ENCODE results near the gene CDH2.

CDH2 gene

DNA sequence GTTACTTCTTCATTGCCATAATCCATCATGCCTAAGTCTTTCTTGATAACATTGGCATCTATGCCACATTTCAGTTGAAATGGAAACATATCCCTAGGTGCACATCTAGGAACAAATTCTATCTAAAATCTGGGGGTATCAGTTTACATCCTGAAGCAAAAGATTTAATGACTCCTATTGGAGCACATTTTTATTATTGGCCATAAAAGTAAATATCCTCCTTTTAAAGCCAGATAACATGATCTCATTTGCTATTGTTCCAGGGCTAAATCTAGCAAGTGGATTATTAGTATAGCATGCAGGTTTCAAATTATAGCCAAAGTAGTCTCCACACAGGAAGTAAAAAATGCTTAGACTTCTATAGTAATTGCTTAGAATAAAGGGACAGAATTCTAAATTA, 193.2 kb downstream of the CDH2 start:
- TF ChIP-seq, protein P1, sequence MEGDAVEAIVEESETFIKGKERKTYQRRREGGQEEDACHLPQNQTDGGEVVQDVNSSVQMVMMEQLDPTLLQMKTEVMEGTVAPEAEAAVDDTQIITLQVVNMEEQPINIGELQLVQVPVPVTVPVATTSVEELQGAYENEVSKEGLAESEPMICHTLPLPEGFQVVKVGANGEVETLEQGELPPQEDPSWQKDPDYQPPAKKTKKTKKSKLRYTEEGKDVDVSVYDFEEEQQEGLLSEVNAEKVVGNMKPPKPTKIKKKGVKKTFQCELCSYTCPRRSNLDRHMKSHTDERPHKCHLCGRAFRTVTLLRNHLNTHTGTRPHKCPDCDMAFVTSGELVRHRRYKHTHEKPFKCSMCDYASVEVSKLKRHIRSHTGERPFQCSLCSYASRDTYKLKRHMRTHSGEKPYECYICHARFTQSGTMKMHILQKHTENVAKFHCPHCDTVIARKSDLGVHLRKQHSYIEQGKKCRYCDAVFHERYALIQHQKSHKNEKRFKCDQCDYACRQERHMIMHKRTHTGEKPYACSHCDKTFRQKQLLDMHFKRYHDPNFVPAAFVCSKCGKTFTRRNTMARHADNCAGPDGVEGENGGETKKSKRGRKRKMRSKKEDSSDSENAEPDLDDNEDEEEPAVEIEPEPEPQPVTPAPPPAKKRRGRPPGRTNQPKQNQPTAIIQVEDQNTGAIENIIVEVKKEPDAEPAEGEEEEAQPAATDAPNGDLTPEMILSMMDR (IDR thresholded peaks at IDR 0.05; ENCODE audit: control insufficient read depth, insufficient read depth, low read depth, low read length, missing control alignments), result no peak
- DNase-seq (ENCODE audit: low read depth), result no peak
- H3K4me3 ChIP-seq (ENCODE audit: control insufficient read depth, low read depth, low read length), result no peak overlapping the region

DNA sequence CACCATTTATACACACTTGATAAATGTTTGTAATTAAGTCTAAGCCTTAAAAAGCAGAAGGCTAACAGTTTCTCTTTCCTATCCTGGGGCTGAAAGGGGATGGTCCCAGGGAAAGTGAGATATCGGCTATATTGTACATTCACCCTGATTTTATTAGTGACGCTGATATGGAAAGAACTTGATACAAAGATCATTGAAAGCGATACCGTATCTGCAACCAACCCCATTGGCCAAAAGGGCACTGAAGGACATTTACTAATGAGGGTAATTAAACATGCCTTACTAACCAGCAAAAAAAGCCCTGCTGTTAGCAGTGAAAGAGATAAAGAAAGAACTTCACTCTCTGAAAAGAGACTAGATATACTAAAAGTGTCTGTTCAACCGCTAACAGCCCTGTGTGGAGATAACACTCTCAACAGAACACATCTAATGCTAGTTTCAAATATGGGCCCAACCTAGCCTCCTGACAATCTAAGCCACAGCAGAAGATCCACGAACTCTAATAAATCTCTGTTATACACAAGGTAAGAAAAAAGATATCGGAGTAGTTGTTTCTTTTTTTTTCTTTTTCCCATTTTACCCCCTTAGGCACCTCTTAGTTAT, 200.0 kb downstream of the CDH2 start:
- TF ChIP-seq, protein P1 (IDR thresholded peaks at IDR 0.05; ENCODE audit: control insufficient read depth, insufficient read depth, low read depth, low read length, missing control alignments), result no peak
- no peak for DNase-seq (ENCODE audit: low read depth)
- H3K4me3 ChIP-seq (ENCODE audit: control insufficient read depth, low read depth, low read length), result no peak overlapping the region

DNA sequence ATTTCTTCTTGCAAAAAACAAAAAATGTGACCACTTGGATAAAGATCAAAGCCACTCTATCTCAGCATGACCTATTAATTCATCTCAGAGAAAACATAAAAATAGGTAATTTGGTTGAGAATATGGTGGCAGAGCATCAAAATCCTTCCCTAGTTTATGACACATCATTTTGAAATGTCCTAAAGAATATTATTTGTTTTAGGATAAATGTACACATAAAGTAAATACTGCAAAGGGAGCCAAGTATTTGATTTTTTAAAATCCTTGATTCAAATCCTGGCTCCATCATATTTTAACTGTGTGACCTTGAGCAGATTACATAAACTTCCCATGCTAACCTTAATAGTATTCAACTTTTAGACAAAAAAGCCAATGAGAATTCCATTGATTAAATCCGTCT, 206.6 kb downstream of the CDH2 start:
- no peak overlapping the region for H3K4me3 ChIP-seq (ENCODE audit: control insufficient read depth, low read depth, low read length)
- TF ChIP-seq, protein P1 (IDR thresholded peaks at IDR 0.05; ENCODE audit: control insufficient read depth, insufficient read depth, low read depth, low read length, missing control alignments), result no peak
- DNase-seq (ENCODE audit: low read depth), result no peak

DNA sequence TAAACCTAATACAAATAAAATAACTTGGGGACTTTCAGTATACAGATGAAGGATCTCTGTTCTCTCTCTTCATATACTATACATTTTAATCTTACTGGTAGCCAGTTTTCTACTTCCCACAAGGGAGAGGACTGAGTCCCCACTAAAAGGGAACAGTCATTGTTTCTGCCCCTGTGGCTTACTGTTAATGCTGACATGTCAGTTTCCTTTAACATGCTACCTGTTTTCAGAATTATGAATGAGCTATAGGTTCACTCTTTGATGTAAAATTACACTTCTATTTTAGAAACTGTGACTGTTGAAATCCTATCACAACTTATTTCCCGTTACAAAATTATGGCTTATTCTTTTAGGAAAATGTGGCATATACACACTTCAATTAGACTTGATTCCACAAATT, 207.7 kb downstream of the CDH2 start:
- no peak for DNase-seq (ENCODE audit: low read depth)
- TF ChIP-seq, protein P1 (IDR thresholded peaks at IDR 0.05; ENCODE audit: control insufficient read depth, insufficient read depth, low read depth, low read length, missing control alignments), result no peak
- H3K4me3 ChIP-seq (ENCODE audit: control insufficient read depth, low read depth, low read length), result no peak overlapping the region

DNA sequence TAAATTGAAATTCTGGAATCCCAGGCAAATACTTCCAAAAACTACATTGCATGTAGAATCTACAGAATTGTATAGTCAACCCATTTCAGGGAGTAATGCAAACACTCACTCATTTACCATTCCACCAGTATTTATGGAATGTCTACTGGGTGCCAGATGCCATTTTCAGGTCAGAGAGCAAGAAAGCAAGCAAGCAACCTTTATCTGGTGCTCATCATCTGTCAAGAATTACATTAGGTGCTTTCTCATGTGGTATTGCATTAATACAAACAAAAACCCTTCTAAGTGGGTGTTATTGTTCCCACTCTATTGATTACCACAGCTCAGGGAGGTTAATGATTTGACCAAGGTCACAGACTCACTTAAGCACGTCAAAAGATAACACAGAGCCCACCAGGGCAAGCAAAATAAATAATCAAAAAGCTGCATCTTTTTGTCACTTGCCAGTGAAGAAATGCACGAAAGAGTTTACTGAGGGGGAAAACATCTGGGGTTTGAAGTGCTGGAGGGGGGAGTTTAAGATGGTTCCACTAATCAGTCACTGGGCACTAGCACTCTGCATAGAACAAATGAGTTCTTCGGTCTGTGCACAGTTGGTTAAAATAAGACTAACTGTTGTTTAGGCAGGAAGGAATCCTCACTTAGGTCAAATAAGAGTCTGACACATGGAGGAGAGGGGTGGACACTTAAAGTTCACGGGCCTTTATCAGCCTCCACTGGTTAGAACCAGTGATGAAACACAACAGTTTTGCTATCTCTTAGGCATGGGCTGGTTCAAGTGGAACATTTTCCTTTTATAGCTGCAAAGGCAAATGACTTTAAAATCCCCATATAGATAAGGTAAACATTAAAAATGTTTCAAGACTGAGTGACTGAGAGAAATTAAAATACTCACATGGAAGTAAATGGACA, 208.8 kb downstream of the CDH2 start:
- no peak overlapping the region for H3K4me3 ChIP-seq (ENCODE audit: control insufficient read depth, low read depth, low read length)
- TF ChIP-seq, protein P1 (IDR thresholded peaks at IDR 0.05; ENCODE audit: control insufficient read depth, insufficient read depth, low read depth, low read length, missing control alignments), result no peak
- DNase-seq (ENCODE audit: low read depth), result no peak

DNA sequence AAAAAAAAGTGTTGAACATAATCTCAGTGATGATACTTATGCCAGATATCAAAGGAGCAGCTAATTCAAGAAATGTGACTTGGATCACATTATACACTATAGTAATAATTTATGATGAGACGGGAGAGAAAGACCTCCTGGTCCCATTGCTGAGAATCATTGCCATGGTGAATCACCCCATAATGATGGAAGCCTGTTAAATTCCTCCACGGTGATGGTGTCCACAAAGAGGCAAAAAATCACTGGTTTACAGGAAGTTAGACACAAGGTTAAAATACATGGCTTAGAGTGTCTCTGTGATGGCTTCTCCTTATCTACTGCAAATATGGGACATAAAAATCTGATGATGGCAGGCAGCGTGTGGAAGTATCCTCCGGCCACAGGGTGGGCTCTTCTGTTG, 210.0 kb downstream of the CDH2 start:
- TF ChIP-seq, protein P1 (IDR thresholded peaks at IDR 0.05; ENCODE audit: control insufficient read depth, insufficient read depth, low read depth, low read length, missing control alignments), result no peak
- no peak overlapping the region for H3K4me3 ChIP-seq (ENCODE audit: control insufficient read depth, low read depth, low read length)
- no peak for DNase-seq (ENCODE audit: low read depth)
